ENCODE data around the gene TREML4. TPM values are rescaled to one million over a fixed set of nuclear protein-coding genes. Genes with fewer than 3 reads are reported as not detected.

Gene TREML4
- total and polyA plus RNA-seq, 2 donors (not counting 1 experiment from before 2014, with no cell fraction given) = 1.7 TPM; not detected in 1

- Mint-ChIP-seq H3K4me1 (peaks cover 26% of the 10 kb centered on the region), H3K4me3 (no peak overlapping the region), H3K27ac (no peak overlapping the region), H3K27me3 (peaks cover 6% of the 10 kb centered on the region), H3K9me3 (ENCODE audit: insufficient read depth) (no peaks in the 10 kb centered on the region)
- H3K79me2 ChIP-seq (ENCODE audit: control insufficient read depth, insufficient read depth, low read length) = no peaks in the 10 kb centered on the region
- no peak overlapping the region for H3K4me3 ChIP-seq (ENCODE audit: control extremely low read depth in 1 of 5, extremely low read depth in 1 of 5, insufficient read depth in 1 of 5, low read depth in 2 of 5, low read length in 4 of 5)
- WGBS (ENCODE audit: insufficient coverage) = 89% methylated on average over 1 of the region's 1 CpG
- peaks cover 12 to 28% of the 10 kb centered on the region in 2 donors for H3K4me1 ChIP-seq (ENCODE audit: control insufficient read depth in 2 of 2, insufficient read depth in 2 of 2, low read length in 2 of 2)
- H3K4me2 ChIP-seq (replicated peaks; ENCODE audit: low read depth, low read length, poor library complexity, severe bottlenecking) = no peak overlapping the region
- H4K20me1 ChIP-seq (ENCODE audit: control insufficient read depth, insufficient read depth, low read length, poor library complexity, severe bottlenecking) = no peaks in the 10 kb centered on the region
- ChIA-PET POLR2A (no interaction called here), CTCF (interaction anchor here (0.9 to 1.1 kb wide), 2 partner anchors 26 to 95 kb away, joined by 3 to 4 read pairs; no protein-coding TSS in a partner anchor)
- TF ChIP-seq EZH2 (IDR thresholded peaks at IDR 0.05; ENCODE audit: borderline replicate concordance, insufficient read depth, low read depth, low read length, poor library complexity, severe bottlenecking) (no peak), CTCF (IDR thresholded peaks at IDR 0.05) (no peak)
- no peak overlapping the region for H3K27ac ChIP-seq (ENCODE audit: low read length in 2 of 2)
- no peaks in the 10 kb centered on the region for H3K36me3 ChIP-seq (replicated peaks in 1 of 2; ENCODE audit: control extremely low read depth in 1 of 2, control insufficient read depth in 1 of 2, extremely low read depth in 1 of 2, insufficient read depth in 2 of 2, low read length in 1 of 2)
- no peak for DNase-seq
- H2AFZ ChIP-seq (ENCODE audit: insufficient read depth, low read depth, low read length, poor library complexity, severe bottlenecking) = no peak overlapping the region
- peaks cover 0 to 2% (median 0%) of the 10 kb centered on the region in 4 experiments for H3K27me3 ChIP-seq (replicated peaks in 1 of 4; ENCODE audit: control extremely low read depth in 1 of 4, control insufficient read depth in 3 of 4, insufficient read depth in 4 of 4, low read length in 3 of 4)
- no peak for ATAC-seq (ENCODE audit: low read depth)
- intact Hi-C loops (cut with micrococcal nuclease) = no loop called here
- no peak overlapping the region for H3K9ac ChIP-seq (ENCODE audit: low read length)
- no peaks in the 10 kb centered on the region for H3K9me3 ChIP-seq (ENCODE audit: control extremely low read depth in 1 of 3, control insufficient read depth in 2 of 3, insufficient read depth in 1 of 3, low read length in 2 of 3)
These were observed 52.4 kb downstream of the TREML4 start for GRCh38 chr6:41280381-41281057.

DNA sequence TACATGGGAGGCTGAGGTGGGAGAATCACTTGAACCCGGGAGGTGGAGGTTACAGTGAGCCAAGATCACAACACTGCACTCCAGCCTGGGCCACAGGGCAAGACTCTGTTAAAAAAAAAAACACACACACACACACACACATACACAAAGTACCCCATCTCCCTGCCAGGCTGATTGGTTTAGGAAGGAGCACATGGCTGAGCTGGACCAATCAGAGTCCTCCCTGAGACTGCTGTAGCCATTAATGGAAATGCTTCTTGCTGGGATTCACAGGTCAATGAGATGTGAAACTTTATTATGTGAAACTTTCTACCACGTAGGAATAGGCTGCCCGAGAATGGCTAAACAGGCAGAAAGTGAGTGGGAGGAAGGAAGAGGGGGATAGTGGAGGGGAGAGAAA is 55.5 kb downstream of the TREML4 start:
- TF ChIP-seq CTCF (IDR thresholded peaks at IDR 0.05) = no peak
- TF ChIP-seq EZH2 (IDR thresholded peaks at IDR 0.05; ENCODE audit: borderline replicate concordance, insufficient read depth, low read depth, low read length, poor library complexity, severe bottlenecking) = no peak
- H3K4me2 ChIP-seq (replicated peaks; ENCODE audit: low read depth, low read length, poor library complexity, severe bottlenecking) = no peak overlapping the region
- no peaks in the 10 kb centered on the region for H3K79me2 ChIP-seq (ENCODE audit: control insufficient read depth, insufficient read depth, low read length)
- no peak overlapping the region for H2AFZ ChIP-seq (ENCODE audit: insufficient read depth, low read depth, low read length, poor library complexity, severe bottlenecking)
- peaks cover 0 to 2% (median 0%) of the 10 kb centered on the region in 4 experiments for H3K27me3 ChIP-seq (replicated peaks in 1 of 4; ENCODE audit: control extremely low read depth in 1 of 4, control insufficient read depth in 3 of 4, insufficient read depth in 4 of 4, low read length in 3 of 4)
- Mint-ChIP-seq H3K27ac (no peak overlapping the region), H3K9me3 (ENCODE audit: insufficient read depth) (no peaks in the 10 kb centered on the region), H3K27me3 (peaks cover 11% of the 10 kb centered on the region), H3K4me1 (peaks cover 14% of the 10 kb centered on the region), H3K4me3 (no peak overlapping the region)
- H3K4me3 ChIP-seq (ENCODE audit: control extremely low read depth in 1 of 5, extremely low read depth in 1 of 5, insufficient read depth in 1 of 5, low read depth in 2 of 5, low read length in 4 of 5) = no peak overlapping the region
- H3K36me3 ChIP-seq (replicated peaks in 1 of 2; ENCODE audit: control extremely low read depth in 1 of 2, control insufficient read depth in 1 of 2, extremely low read depth in 1 of 2, insufficient read depth in 2 of 2, low read length in 1 of 2) = no peaks in the 10 kb centered on the region
- 78% methylated on average over 3 of the region's 3 CpGs for WGBS (ENCODE audit: insufficient coverage)
- H3K4me1 ChIP-seq (ENCODE audit: control insufficient read depth in 2 of 2, insufficient read depth in 2 of 2, low read length in 2 of 2) = peaks cover 10% of the 10 kb centered on the region in 2 donors
- intact Hi-C loops (cut with micrococcal nuclease) = no loop called here
- ChIA-PET POLR2A (no interaction called here), CTCF (no interaction called here)
- no peaks in the 10 kb centered on the region for H4K20me1 ChIP-seq (ENCODE audit: control insufficient read depth, insufficient read depth, low read length, poor library complexity, severe bottlenecking)
- H3K9ac ChIP-seq (ENCODE audit: low read length) = no peak overlapping the region
- DNase-seq (no peak), ATAC-seq (ENCODE audit: low read depth) (no peak)
- H3K9me3 ChIP-seq (ENCODE audit: control extremely low read depth in 1 of 3, control insufficient read depth in 2 of 3, insufficient read depth in 1 of 3, low read length in 2 of 3) = no peaks in the 10 kb centered on the region
- H3K27ac ChIP-seq (ENCODE audit: low read length in 2 of 2) = no peak overlapping the region
